SK-N-MC (cell line): ENCODE results near the gene CD96.

ENCODE experiments used
- EZH2 ChIP-seq: fragments of 200-600 bp; sonication (generic); IDR thresholded peaks from one replicate; pipeline ENCODE4 v1.6.1; 2017; ENCODE audit warnings: antibody characterized with exemption
- FOXP2 ChIP-seq: optimal IDR thresholded peaks from 2 replicates; pipeline ENCODE3; 2011; ENCODE audit warnings: mild to moderate bottlenecking, moderate library complexity; ENCODE audit not compliant: insufficient read depth; ENCODE audit errors: extremely low read length, control extremely low read depth
- POLR2AphosphoS5 ChIP-seq: IDR thresholded peaks from 2 replicates; pipeline ENCODE4 v1.6.1; 2012; ENCODE audit warnings: mild to moderate bottlenecking, low read depth, low read length, borderline replicate concordance

DNA sequence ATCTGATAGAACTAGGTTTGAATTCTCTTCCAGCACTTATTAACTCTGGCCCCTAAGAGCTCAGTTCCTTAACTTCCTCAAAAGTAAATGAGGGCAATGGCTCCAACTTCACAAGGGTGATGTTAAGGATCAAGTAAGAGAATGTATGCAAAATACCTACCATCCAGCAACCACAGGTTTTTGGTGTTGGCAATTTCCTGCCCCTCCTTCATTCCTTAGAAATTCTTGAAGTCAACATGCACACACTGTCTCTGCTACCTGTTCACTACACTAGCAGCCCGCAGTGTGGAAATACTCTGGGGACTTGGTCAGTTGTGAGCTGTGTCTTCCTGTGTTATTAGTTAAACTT, 48.1 kb downstream of the CD96 start:
- TF ChIP-seq EZH2 = no peak
- no peak for TF ChIP-seq POLR2AphosphoS5
- no peak for TF ChIP-seq FOXP2
